ENCODE results near the gene RUVBL1. TPM values are rescaled to one million over a fixed set of nuclear protein-coding genes. Genes with fewer than 3 reads are reported as not detected.

RUVBL1 gene
- total RNA-seq, 2 donors from 2014 or later, result 7.5 to 22.1 TPM

DNA sequence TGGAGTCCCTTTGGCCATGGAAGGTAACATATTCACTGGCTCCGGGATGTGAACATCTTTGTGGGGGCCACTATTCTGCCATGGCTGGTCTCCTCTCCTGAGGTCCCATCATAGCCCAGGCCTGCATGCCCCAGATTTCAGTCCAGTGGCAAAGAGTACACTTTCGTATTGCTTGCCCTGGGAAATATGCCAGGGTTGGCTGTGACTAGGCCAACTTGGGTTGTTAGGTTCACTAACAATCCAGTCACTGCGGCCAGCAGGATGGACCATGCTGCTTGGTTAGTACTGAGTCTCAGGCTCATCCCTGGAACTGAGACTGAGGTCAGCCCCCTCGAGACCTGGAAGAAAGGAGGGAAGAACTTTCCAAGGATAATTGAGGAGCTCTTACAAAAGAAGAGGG, 19.9 kb upstream of the RUVBL1 start:
- intact Hi-C loops (cut with DNase I), result no loop called here
- Histone ChIP-seq H3K4me1 (no peaks in the 10 kb centered on the region), H3K9me3 (no peaks in the 10 kb centered on the region), H3K27ac (no peak overlapping the region), H3K27me3 (no peaks in the 10 kb centered on the region), H3K36me3 (replicated peaks in 1 of 2; ENCODE audit: insufficient read depth in 1 of 2, low read depth in 2 of 2) (no peaks in the 10 kb centered on the region), H3K4me3 (no peak overlapping the region)
- no peak for TF ChIP-seq POLR2A (IDR thresholded peaks at IDR 0.05)
- TF ChIP-seq, protein P1, sequence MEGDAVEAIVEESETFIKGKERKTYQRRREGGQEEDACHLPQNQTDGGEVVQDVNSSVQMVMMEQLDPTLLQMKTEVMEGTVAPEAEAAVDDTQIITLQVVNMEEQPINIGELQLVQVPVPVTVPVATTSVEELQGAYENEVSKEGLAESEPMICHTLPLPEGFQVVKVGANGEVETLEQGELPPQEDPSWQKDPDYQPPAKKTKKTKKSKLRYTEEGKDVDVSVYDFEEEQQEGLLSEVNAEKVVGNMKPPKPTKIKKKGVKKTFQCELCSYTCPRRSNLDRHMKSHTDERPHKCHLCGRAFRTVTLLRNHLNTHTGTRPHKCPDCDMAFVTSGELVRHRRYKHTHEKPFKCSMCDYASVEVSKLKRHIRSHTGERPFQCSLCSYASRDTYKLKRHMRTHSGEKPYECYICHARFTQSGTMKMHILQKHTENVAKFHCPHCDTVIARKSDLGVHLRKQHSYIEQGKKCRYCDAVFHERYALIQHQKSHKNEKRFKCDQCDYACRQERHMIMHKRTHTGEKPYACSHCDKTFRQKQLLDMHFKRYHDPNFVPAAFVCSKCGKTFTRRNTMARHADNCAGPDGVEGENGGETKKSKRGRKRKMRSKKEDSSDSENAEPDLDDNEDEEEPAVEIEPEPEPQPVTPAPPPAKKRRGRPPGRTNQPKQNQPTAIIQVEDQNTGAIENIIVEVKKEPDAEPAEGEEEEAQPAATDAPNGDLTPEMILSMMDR (IDR thresholded peaks at IDR 0.05), result no peak
- ATAC-seq, result no peak
- DNase-seq, result no peak
- 82 to 89% methylated on average over 4 of the region's 4 CpGs for WGBS, 2 donors

GRCh38 chr3:128133273-128133883, 9.8 kb upstream of the RUVBL1 start:
- intact Hi-C loops (cut with DNase I), result no loop called here
- H3K4me3 ChIP-seq, result no peak overlapping the region
- no peaks in the 10 kb centered on the region for H3K27me3 ChIP-seq
- DNase-seq, result peak; percentile 25 to 60 (median 44)
- 51 to 59% methylated on average over 3 of the region's 3 CpGs for WGBS, 2 donors
- no peaks in the 10 kb centered on the region for H3K4me1 ChIP-seq
- H3K27ac ChIP-seq, result no peak overlapping the region
- TF ChIP-seq, protein P1 (IDR thresholded peaks at IDR 0.05), result peak; percentile 19 to 78 (median 66)
- TF ChIP-seq POLR2A (IDR thresholded peaks at IDR 0.05), result no peak
- no peaks in the 10 kb centered on the region for H3K36me3 ChIP-seq (replicated peaks in 1 of 2; ENCODE audit: insufficient read depth in 1 of 2, low read depth in 2 of 2)
- ATAC-seq, result peak; percentile 53
- H3K9me3 ChIP-seq, result no peaks in the 10 kb centered on the region

DNA sequence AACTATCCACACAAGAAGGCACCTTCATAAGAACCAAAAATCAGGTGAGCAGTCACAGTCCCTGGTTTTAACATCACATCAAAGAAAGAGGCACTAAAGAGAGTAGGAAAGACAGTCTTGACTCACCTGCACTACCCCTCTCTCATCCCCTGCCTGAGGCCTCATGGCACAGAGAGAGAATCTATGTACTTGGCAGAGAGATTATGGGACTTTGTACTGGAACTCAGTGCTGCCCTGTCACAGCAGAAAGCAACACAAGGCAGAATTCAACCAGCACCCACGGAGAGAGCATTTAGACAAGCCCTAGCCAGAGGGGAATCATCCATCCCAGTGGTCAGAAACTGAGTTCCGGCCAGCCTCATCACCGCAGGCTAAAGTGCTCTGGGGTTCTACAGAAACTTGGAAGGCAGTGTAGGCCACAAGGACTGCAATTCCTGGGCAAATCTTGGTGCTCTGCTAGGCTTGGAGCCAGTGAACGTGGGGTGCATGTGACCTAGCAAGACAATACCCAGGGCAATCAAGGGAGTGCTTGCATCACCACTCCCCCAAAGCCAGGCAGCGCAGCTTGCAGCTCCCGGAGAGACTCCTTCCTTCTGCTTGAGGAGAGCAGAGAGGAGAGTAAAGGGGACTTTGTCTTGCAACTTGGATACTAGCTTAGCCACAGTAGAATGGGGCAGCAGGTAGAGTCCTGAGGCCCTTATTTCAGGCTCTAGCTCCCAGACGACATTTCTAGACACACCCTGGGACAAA, 8.5 kb upstream of the RUVBL1 start:
- no peak overlapping the region for H3K27ac ChIP-seq
- no peak overlapping the region for H3K4me3 ChIP-seq
- ATAC-seq (no peak), DNase-seq (no peak)
- WGBS, 2 donors, result 93% methylated on average over 7 of the region's 7 CpGs
- H3K4me1 ChIP-seq, result no peaks in the 10 kb centered on the region
- no peaks in the 10 kb centered on the region for H3K27me3 ChIP-seq
- intact Hi-C loops (cut with DNase I), result no loop called here
- TF ChIP-seq, protein P1 (IDR thresholded peaks at IDR 0.05), result no peak
- TF ChIP-seq POLR2A (IDR thresholded peaks at IDR 0.05), result no peak
- no peaks in the 10 kb centered on the region for H3K9me3 ChIP-seq
- H3K36me3 ChIP-seq (replicated peaks in 1 of 2; ENCODE audit: insufficient read depth in 1 of 2, low read depth in 2 of 2), result no peaks in the 10 kb centered on the region

GRCh38 chr3:128128251-128128650, 4.6 kb upstream of the RUVBL1 start:
- no peak for TF ChIP-seq POLR2A (IDR thresholded peaks at IDR 0.05)
- TF ChIP-seq, protein P1 (IDR thresholded peaks at IDR 0.05), result no peak
- Histone ChIP-seq H3K36me3 (replicated peaks in 1 of 2; ENCODE audit: insufficient read depth in 1 of 2, low read depth in 2 of 2) (no peaks in the 10 kb centered on the region), H3K9me3 (no peaks in the 10 kb centered on the region), H3K27me3 (no peaks in the 10 kb centered on the region), H3K27ac (no peak overlapping the region), H3K4me3 (no peak overlapping the region), H3K4me1 (peaks cover 5% of the 10 kb centered on the region)
- 21 to 42% methylated on average over 1 of the region's 1 CpG for WGBS, 2 donors
- ATAC-seq, result no peak
- no peak for DNase-seq
- intact Hi-C loops (cut with DNase I), result no loop called here
